ENCODE data around the gene RALGAPA2. TPM values are rescaled to one million over a fixed set of nuclear protein-coding genes. Genes with fewer than 3 reads are reported as not detected.

The RALGAPA2 gene
- total and polyA plus RNA-seq, 2 donors from 2014 or later, result 5.9 to 66.7 TPM

- Histone ChIP-seq H3K27ac (ENCODE audit: low read depth in 2 of 2, low read length in 2 of 2) (no peak overlapping the region), H3K9ac (ENCODE audit: low read length in 3 of 3) (no peak overlapping the region), H3K4me3 (ENCODE audit: low read length in 3 of 3) (no peak overlapping the region), H3K9me3 (ENCODE audit: control insufficient read depth in 2 of 3, insufficient read depth in 1 of 3, low read length in 3 of 3) (no peaks in the 10 kb centered on the region), H3K27me3 (ENCODE audit: control insufficient read depth, insufficient read depth, low read length) (no peaks in the 10 kb centered on the region), H3K4me1 (ENCODE audit: control insufficient read depth in 2 of 3, insufficient read depth in 2 of 3, low read depth in 1 of 3, low read length in 3 of 3) (peaks cover 0 to 4% (median 2%) of the 10 kb centered on the region in 3 donors), H3K36me3 (ENCODE audit: control insufficient read depth in 2 of 3, insufficient read depth in 3 of 3, low read length in 3 of 3) (peaks cover 0 to 6% (median 5%) of the 10 kb centered on the region in 3 donors)
- intact Hi-C loops (cut with DNase I), result no loop called here
- DNase-seq (no peak), FAIRE-seq (no peak)
- no peak for TF ChIP-seq CTCF (IDR thresholded peaks at IDR 0.05; ENCODE audit: borderline replicate concordance, extremely low read depth, insufficient read depth)
These were observed 187.2 kb downstream of the RALGAPA2 start for GRCh38 chr20:20525214-20525613.

GRCh38 chr20:20524756-20525155, 187.7 kb downstream of the RALGAPA2 start:
- FAIRE-seq (no peak), DNase-seq (no peak)
- Histone ChIP-seq H3K27me3 (ENCODE audit: control insufficient read depth, insufficient read depth, low read length) (no peaks in the 10 kb centered on the region), H3K4me3 (ENCODE audit: low read length in 3 of 3) (no peak overlapping the region), H3K4me1 (ENCODE audit: control insufficient read depth in 2 of 3, insufficient read depth in 2 of 3, low read depth in 1 of 3, low read length in 3 of 3) (peaks cover 0 to 4% (median 2%) of the 10 kb centered on the region in 3 donors), H3K9me3 (ENCODE audit: control insufficient read depth in 2 of 3, insufficient read depth in 1 of 3, low read length in 3 of 3) (no peaks in the 10 kb centered on the region), H3K27ac (ENCODE audit: low read depth in 2 of 2, low read length in 2 of 2) (no peak overlapping the region), H3K9ac (ENCODE audit: low read length in 3 of 3) (no peak overlapping the region), H3K36me3 (ENCODE audit: control insufficient read depth in 2 of 3, insufficient read depth in 3 of 3, low read length in 3 of 3) (peaks cover 0 to 11% (median 10%) of the 10 kb centered on the region in 3 donors)
- intact Hi-C loops (cut with DNase I), result no loop called here
- TF ChIP-seq CTCF (IDR thresholded peaks at IDR 0.05; ENCODE audit: borderline replicate concordance, extremely low read depth, insufficient read depth), result no peak

- Histone ChIP-seq H3K4me3 (ENCODE audit: low read length in 3 of 3) (no peak overlapping the region), H3K36me3 (ENCODE audit: control insufficient read depth in 2 of 3, insufficient read depth in 3 of 3, low read length in 3 of 3) (peaks cover 0 to 11% (median 10%) of the 10 kb centered on the region in 3 donors), H3K27ac (ENCODE audit: low read depth in 2 of 2, low read length in 2 of 2) (no peak overlapping the region), H3K9ac (ENCODE audit: low read length in 3 of 3) (no peak overlapping the region), H3K4me1 (ENCODE audit: control insufficient read depth in 2 of 3, insufficient read depth in 2 of 3, low read depth in 1 of 3, low read length in 3 of 3) (peaks cover 0 to 4% (median 2%) of the 10 kb centered on the region in 3 donors), H3K27me3 (ENCODE audit: control insufficient read depth, insufficient read depth, low read length) (no peaks in the 10 kb centered on the region), H3K9me3 (ENCODE audit: control insufficient read depth in 2 of 3, insufficient read depth in 1 of 3, low read length in 3 of 3) (no peaks in the 10 kb centered on the region)
- TF ChIP-seq CTCF (IDR thresholded peaks at IDR 0.05; ENCODE audit: borderline replicate concordance, extremely low read depth, insufficient read depth), result no peak
- DNase-seq (no peak), FAIRE-seq (no peak)
- intact Hi-C loops (cut with DNase I), result no loop called here
These were observed 190.7 kb downstream of the RALGAPA2 start for GRCh38 chr20:20521736-20522135.

GRCh38 chr20:20520776-20521175, 191.7 kb downstream of the RALGAPA2 start:
- peaks cover 0 to 14% (median 11%) of the 10 kb centered on the region in 3 donors for H3K36me3 ChIP-seq (ENCODE audit: control insufficient read depth in 2 of 3, insufficient read depth in 3 of 3, low read length in 3 of 3)
- peaks cover 0 to 3% (median 2%) of the 10 kb centered on the region in 3 donors for H3K4me1 ChIP-seq (ENCODE audit: control insufficient read depth in 2 of 3, insufficient read depth in 2 of 3, low read depth in 1 of 3, low read length in 3 of 3)
- no peak for FAIRE-seq
- no peak for DNase-seq
- H3K9ac ChIP-seq (ENCODE audit: low read length in 3 of 3), result no peak overlapping the region
- no peaks in the 10 kb centered on the region for H3K27me3 ChIP-seq (ENCODE audit: control insufficient read depth, insufficient read depth, low read length)
- no peak overlapping the region for H3K4me3 ChIP-seq (ENCODE audit: low read length in 3 of 3)
- TF ChIP-seq CTCF (IDR thresholded peaks at IDR 0.05; ENCODE audit: borderline replicate concordance, extremely low read depth, insufficient read depth), result no peak
- H3K9me3 ChIP-seq (ENCODE audit: control insufficient read depth in 2 of 3, insufficient read depth in 1 of 3, low read length in 3 of 3), result no peaks in the 10 kb centered on the region
- H3K27ac ChIP-seq (ENCODE audit: low read depth in 2 of 2, low read length in 2 of 2), result no peak overlapping the region
- intact Hi-C loops (cut with DNase I), result no loop called here

Measured in kidney (tissue), 14 donors.